ENCODE results near the gene RTL10.
"Not testable (repeated sequence)": the region's sequence is repeated elsewhere in the genome, so short reads cannot be mapped to it uniquely, and the experiment has no call there.

The RTL10 gene

DNA sequence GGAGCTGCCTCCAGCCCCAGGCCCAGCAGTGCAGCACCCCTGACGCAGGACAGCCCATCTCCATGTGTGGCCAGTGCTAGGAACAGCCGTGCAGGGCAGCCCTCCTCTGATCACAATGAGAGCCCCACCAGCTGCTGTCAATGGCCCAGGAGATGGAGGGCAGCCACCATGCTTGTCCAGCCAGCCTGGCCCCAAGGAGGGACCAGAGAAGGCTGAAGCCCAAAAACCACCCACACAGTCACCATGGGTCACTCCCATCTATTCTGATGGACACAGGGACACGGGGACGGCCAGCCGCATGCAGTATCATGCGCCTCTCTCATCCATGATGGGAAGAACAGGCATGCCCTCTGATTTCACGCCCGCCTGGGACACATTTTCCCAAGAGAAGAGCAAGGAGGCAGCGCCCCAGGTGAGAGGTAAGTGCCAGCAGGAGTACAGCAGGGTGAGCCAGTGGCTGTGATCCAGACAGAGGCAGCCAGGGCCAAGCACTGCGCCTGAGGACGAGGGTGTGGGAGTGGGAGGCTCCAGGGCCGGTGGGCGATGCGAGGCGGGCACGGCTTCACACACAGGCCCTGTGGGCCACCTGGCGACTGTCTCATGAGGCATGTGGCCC lies 33.6 kb upstream of the RTL10 start:
- DNase-seq, result no peak

DNA sequence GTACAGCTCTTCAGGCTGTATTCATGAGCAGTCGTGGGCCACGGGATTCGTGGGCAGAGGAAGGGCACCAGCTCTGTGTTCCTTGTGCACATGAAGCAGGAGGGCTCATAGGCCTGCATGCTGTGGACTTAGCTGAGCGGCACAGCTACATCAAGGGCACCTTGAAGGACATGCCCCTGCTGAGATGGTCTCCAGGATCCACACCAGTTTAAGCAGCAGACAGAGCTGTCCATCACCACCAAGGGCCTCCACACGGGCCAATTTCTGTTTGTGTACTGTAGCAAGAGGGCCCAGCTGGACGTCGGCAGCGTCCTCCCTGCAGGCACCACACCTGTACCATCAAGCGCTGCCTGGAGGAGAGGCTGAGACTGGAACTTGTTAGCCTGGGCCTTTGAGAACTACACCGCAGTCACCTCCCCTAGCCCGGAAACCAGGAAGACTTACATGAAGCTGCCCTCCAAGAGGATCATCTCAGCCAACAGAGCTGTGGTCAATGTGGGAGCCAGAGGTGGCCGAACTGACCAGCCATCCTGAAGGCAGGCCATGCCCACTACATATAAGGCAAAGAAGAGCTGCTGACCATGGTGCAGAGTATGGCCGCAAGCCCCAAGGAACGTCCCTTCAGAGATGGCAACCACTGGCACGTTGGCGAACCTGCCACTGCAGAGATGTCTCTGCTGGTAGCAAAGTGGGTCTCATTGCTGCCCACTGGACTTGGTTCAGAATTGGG lies 32.7 kb upstream of the RTL10 start:
- DNase-seq, result no peak

- peak; percentile 40 for DNase-seq
These were observed 32.1 kb upstream of the RTL10 start for GRCh38 chr22:19886605-19887255.

- no peak for DNase-seq
These were observed 31.3 kb upstream of the RTL10 start for GRCh38 chr22:19885841-19886592.

GRCh38 chr22:19884954-19885751 lies 30.5 kb upstream of the RTL10 start:
- peak; percentile 32 for DNase-seq

- no peak for DNase-seq
These were observed 29.7 kb upstream of the RTL10 start for GRCh38 chr22:19884161-19884953.

GRCh38 chr22:19883446-19883845 lies 28.8 kb upstream of the RTL10 start:
- not testable (repeated sequence) for DNase-seq

- no peak for DNase-seq
These were observed 28.0 kb upstream of the RTL10 start for GRCh38 chr22:19882446-19883381.

DNA sequence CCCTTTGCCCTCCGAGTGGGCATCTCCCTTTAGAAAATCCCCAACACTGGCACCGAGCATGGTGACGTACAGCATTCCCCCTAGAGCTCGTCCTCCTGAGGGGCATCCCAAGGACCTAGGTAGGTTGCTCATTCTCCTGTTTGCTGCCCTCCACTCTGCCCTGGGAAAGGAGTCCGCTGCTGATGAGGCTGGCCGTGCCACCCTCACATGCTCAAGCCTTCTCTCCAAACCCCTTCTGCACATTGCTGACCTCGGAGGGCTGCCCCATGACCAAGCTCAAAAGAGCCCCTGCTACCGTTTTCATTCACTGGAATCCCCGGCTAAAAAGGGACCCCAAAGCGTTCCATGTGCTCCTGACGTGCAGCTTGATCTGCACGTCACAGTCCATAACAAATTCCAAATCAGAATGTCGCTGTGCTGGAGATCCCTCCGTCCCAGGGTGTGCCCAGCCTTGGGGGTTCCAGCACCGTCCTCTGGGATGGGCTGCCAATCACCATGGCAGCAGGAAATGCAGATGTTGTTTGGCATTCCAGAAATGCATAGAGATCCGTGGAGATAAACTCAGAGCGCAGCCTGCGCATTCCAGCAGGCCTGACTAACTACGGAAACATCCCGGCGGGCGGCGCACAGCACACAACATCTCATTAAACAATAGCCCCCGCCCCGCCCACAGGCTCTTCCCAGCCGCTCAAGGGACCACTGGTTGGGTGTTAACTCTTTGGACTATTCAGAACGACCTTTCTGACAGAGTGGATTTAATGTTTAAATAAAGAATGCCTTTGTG lies 26.3 kb upstream of the RTL10 start:
- no peak for DNase-seq

GRCh38 chr22:19879992-19880785 lies 25.5 kb upstream of the RTL10 start:
- no peak for DNase-seq

- DNase-seq, result no peak
These were observed 24.9 kb upstream of the RTL10 start for GRCh38 chr22:19879643-19879991.

GRCh38 chr22:19879246-19879570 lies 24.5 kb upstream of the RTL10 start:
- no peak for DNase-seq

DNA sequence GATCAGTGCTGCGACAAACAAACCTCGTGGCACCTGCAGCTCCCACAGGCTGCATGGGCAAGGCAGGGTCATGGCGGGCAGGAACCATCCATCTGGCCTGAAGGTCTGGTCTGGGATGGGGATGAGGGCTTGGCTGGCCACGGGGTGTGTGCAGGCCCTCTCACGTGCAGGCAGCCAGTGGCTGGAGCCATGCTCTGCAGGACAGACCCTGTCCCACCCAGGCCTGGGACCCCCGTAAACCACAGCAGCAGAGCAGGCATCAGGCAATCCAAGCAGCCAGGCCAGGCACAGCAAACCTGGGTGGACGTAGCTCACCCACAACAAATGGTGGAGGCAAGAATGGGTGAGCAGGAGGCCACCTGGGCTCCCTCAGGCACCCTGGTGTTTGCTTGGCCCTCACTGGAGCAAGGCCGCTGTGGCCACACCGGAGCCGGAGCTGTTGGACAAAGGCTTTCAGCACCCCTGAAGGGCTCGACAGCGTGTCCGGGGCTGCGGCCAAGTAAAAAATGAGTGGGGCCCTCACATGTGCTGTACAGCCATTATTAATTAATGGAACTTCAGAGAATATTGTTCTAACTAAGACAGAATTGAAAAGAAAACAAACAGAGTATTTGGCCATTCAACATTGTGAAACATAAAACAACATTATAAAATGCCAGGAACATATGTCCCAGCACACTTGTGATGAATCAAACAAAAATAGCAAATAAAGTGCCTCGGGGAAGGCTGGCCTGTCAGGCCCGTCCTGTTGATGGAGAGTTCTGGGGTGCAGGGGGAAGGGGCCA lies 24.0 kb upstream of the RTL10 start:
- no peak for DNase-seq

DNA sequence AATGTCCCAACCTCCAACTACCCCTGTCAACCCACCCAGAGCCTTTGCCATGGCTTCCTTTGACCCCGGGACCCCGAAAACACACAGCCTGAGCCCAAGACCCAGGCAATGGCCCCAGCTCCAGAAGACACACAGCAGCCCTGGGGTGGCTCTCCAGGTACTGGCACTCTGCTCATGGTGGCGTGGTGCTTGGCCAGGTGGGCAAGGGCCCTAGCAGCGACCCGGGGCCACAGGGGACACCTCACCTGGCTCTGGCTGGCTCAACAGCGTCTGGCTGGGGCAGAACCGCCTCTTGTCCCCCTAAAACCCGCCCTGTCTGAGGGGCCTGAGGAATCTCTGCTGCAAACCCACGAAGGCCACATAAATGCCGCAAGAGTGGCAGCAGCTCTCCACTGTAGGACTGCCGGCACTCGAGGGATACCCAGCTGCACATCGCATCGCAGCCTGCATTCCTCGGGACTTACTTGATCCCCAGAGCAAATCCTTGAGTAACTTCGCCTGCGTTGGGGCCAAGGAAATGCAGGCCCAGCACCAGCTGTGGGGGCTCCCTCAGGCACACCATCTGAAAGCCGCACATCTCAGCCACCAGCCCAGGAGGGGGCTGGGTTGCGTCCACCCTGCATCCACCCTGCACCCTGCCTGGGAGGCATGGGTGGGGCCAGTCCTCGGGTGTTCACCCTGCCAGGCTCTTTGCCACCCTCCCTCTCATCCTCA lies 23.1 kb upstream of the RTL10 start:
- DNase-seq, result no peak

DNA sequence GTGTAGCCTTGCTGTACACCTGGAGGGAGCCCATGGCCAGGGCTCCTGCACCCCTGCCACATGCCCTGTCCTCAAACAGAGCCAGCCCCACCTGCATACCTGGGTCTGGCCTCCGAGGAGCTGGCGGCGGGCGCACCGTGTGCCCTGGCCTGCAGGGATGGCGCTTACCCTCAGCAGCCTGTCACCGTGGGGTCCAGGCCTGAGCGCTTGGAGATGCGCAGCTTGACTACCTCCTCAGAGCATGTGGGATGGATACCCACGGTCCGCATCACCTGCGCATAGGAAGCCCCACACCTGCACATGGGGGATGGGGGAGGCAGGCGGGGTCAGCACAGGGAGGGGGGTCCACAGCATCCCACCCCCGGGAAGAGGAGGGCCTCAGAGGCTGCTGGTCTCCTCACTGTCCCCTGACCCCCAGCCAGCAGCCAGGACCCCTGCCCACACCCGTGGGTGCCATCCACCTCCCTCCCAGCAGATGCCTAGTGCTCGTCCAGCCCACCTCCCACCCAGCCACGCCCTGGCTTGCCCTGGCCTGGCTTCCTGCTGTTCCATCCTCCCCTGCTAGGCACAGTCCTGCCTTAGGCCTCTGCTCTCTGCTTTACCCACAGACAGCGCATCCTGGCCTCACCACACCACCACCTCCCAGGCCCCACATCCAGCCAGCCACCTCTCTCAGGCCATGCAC lies 22.4 kb upstream of the RTL10 start:
- DNase-seq, result no peak

DNA sequence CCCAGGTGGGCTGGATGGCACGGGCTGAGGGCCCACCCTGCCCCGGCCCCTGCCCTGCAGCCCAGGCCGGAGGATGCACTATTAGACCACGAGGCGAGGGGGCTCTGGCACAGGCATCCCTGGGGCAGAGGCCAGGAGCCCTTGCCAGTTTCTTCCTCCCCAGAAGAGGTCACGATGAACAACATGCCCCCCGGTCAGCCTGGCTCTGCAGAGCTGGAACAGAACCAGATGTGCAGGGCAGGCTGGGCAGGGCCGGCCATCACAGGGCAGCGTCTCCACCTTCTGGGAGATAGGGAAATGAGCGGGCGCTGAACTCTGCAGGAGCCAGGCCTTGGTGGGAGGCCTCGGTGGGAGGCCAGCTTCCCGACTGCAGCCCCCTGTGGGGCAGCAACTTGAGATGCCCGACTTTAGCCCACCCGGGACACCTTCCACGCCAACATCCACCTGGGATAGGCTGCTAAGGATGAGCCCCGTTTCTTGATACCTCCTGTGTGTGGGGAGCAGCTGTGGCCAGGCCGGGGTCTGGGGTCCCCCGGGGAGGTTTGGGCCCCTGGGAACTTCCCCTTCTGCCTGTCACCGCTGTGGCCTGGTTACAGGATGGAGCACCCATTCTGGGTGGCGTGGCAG lies 21.8 kb upstream of the RTL10 start:
- DNase-seq, result no peak
